Epithelial cell of prostate (primary cell): Measurements from ENCODE around the gene WDTC1.

Experiments used
- DNase-seq: peaks from one replicate; pipeline ENCODE4 v3.0.0-alpha.2; 2011; ENCODE audit warnings: low read depth, low spot score
- H3K27ac ChIP-seq: fragments of 450-650 bp; 2 replicates; pipeline ENCODE4 v1.5.1; 2017; ENCODE audit warnings: mild to moderate bottlenecking

WDTC1 gene

DNA sequence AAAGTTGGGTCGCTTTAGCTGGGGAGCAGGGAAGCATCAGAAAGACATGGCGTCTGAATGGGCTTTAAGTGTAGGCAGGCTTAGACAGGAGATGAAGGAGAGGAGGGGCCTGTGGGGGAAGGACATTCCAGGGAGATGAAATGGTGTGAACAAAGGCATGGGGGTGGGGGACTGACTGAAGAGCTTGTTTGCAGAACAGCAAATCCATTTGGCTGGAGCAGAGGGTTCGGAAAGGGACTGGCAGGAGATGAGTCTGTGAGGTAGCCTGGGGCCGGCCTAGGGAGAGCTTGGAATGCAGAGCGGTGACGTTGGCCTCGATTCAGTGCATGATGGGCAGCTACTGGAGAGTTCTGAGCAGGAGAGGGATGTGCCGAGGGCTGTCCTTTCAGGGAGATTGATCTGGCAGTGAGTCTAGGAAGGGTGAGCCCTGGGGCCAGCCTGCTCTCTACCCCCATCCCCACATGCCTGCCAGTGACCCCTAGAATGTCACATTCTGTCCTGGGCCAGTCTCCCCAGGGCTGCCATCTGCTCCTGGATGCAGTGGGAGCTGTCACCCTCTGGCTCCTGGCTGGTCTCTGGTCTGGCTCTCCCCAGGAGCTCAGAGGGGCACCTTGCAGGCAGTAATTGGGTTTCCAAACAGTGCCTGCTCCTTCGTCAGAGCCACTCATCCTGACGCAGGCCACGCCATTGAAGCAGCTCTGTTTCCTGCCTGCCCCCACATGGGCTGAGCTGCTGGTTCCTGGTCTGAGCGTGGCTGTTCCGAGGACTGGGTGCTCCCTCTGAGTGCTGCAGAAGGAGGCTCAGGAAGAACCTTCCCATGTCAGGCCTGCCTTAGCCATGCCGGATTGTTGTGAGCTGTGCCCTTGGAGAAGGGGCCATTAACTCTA is 65.2 kb downstream of the WDTC1 start:
- peak; percentile 98 for DNase-seq
- peak overlapping the region; percentile 98 for H3K27ac ChIP-seq

DNA sequence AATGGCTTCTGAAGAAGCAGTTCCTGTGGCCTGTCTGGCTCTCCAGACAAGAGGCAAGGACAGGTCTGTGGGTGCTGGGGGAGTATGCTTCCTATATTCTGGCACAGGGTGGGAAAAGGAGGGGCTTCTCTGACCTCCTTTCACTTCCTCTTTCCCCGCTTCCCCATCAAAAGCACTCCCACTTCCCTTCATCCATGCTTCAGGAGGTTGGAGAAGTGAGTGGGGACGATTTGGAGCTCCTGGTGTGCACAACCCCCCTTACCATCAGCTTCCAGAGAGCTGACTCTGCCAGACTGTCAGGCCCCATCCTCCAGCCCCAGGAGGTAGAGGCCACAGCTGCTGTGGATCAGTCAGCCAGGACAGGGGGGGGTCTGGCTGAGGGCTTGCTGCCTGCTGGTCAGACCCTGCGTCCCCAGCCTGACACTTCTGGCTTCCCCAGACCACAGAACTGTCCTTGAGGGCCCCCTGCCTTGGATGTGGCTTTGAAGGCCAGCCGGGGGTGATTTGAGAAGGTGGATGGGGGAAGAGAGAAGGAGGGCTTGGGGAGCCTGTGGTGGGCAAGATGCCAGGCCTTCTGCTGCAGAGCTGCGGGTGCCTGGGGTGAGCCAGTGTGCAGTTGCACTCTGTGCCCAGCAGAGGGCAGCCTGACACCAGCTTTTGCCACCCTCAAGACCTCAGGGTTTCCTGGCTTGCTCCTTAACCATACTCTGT is 66.1 kb downstream of the WDTC1 start:
- H3K27ac ChIP-seq, result peak overlapping the region; percentile 98
- no peak for DNase-seq

DNA sequence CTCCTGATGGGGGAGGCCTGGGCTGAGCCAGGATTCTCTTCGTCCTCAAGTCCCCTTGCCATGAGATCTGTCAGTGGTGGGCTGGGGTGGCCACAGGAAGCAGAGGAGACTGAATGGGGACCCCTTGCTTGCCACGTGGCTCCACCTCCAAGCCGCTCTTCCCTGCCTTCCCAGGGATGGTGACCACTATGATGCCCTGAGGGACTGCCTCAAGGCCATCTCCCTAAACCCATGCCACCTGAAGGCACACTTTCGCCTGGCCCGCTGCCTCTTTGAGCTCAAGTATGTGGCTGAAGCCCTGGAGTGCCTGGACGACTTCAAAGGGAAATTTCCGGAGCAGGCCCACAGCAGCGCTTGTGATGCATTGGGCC is 66.6 kb downstream of the WDTC1 start:
- no peak overlapping the region for H3K27ac ChIP-seq
- no peak for DNase-seq

- no peak overlapping the region for H3K27ac ChIP-seq
- DNase-seq, result no peak
Measured at GRCh38 chr1:27301582-27302199, 67.3 kb downstream of the WDTC1 start.

GRCh38 chr1:27302612-27303011 is 68.2 kb downstream of the WDTC1 start:
- H3K27ac ChIP-seq, result no peak overlapping the region
- DNase-seq, result no peak

- H3K27ac ChIP-seq, result no peak overlapping the region
- DNase-seq, result no peak
Measured at GRCh38 chr1:27303509-27303908, 69.1 kb downstream of the WDTC1 start.

- H3K27ac ChIP-seq, result no peak overlapping the region
- no peak for DNase-seq
Measured at GRCh38 chr1:27306071-27306470, 71.6 kb downstream of the WDTC1 start.

DNA sequence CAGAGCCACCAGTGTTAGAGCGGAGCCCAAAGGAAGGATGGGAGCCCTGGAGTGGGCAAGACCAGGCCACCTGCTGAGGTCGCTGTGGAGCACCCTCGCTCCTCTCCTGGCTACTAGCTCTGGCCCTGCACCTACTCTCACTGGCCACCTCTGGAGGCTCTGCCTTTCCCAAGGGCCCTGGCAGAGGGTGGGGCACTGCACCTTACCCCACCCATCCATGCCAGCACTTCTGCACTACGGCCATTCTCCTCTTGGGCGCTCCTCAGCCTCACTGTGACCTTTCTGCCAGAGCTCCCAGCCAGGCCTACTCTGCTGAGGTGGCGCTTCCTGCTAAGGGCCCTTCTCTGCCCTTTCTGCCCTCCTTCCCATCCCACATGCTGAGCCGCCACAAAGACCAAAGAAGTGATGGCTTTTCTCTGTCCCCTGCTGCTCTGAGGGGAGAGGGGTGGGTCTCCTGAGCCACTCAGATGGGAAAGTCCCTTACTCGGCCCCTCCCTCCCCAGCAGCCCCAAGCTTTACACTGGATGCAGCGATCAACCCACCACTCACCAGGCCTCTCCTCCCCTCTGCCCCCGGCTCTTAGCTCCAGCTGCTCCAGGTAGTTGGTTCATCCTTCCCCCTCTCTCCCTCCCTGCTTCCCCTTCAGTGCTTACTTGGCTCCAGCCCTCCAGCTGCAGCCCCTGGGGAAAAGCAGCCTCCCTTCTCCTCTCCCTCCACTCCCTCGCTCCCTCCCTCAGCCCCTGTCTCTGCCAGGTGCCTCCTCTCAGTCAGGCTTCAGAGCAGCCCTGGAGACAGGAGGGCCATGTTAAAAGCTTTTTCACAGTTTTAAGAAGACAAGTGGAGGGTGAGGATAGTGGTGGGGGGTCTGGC is 72.7 kb downstream of the WDTC1 start:
- H3K27ac ChIP-seq, result no peak overlapping the region
- DNase-seq, result no peak

GRCh38 chr1:27307874-27308598 is 73.6 kb downstream of the WDTC1 start:
- no peak overlapping the region for H3K27ac ChIP-seq
- DNase-seq, result no peak

DNA sequence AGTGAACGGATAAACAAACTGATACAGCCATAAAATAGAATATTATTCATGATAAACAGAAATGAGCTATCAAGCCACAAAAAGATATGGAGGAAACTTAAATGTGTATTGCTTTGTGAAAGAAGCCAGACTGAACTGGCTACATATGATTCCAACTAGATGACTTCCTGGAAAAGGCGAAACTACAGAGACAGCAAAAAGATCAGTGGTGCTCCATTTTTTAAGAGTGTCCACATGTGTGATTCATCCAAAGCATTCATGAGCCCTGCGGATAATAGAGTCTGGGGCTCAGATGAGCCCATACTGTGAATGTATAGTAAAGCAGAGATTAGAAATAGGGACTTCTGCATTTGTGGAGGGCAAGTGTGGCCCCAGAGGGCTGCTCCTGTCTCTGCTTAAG is 79.7 kb downstream of the WDTC1 start:
- no peak for DNase-seq

GRCh38 chr1:27314737-27315136 is 80.3 kb downstream of the WDTC1 start:
- no peak overlapping the region for H3K27ac ChIP-seq

More for the DNA sequence above, 79.7 kb downstream of the WDTC1 start:
- H3K27ac ChIP-seq, result no peak overlapping the region

DNA sequence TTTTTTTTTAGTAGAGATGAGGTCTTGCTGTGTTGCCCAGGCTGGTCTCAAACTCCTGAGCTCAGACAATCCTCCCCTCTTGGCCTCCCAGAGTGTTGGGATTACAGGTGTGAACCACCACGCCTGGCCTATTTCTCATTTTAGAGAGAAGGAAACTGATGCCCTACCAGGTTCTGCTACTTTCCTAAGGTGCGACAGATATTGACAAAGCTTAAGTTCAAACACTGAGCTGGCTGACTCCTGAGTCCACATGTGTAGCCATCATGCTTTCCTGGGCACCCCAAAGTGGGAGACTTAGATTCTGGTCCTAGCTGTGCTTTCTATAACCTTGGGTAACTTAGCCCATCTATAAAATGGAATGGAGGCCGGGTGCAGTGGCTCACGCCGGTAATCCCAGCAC is 82.4 kb downstream of the WDTC1 start:
- no peak overlapping the region for H3K27ac ChIP-seq
- DNase-seq, result no peak

More at GRCh38 chr1:27314737-27315136, 80.3 kb downstream of the WDTC1 start:
- no peak for DNase-seq

DNA sequence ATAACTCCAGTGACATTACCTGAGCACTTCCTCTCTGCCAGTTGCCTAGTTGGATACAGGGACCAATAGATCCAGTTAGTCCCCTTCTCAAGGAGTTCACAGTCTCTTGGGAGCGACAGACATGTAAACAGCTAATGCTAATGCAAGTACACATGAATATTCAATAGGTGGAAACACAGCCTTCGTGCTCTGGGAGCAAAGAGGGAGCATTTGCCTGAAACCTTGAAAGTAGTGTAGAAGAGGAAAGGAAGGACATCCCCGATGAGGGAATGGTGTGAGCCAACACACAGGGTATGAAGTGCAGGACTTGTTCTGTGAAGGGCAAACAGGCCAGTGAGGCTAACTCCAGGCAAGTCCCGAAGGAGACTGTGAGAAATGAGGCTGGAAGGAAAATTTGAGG is 83.7 kb downstream of the WDTC1 start:
- DNase-seq, result no peak
- no peak overlapping the region for H3K27ac ChIP-seq

DNA sequence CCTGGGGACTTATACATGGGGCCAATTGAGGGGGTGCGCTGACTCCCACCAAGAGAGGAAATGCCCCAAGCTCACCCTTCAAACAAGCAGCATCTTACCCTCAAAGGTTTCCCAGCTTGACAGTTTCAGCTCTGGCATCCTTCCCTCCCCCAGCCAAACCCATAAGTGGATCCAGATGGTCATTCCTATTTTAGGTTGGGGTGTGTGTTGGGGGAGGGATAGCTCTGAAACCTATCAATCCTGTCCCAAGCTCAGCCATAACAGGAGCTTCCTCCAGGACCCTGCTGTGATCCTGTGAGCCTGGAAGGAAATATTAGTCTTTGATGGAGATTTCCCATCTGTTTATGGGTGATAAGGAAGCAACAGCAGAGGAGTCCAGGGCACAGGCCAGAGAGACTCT is 84.2 kb downstream of the WDTC1 start:
- no peak overlapping the region for H3K27ac ChIP-seq
- DNase-seq, result no peak

DNA sequence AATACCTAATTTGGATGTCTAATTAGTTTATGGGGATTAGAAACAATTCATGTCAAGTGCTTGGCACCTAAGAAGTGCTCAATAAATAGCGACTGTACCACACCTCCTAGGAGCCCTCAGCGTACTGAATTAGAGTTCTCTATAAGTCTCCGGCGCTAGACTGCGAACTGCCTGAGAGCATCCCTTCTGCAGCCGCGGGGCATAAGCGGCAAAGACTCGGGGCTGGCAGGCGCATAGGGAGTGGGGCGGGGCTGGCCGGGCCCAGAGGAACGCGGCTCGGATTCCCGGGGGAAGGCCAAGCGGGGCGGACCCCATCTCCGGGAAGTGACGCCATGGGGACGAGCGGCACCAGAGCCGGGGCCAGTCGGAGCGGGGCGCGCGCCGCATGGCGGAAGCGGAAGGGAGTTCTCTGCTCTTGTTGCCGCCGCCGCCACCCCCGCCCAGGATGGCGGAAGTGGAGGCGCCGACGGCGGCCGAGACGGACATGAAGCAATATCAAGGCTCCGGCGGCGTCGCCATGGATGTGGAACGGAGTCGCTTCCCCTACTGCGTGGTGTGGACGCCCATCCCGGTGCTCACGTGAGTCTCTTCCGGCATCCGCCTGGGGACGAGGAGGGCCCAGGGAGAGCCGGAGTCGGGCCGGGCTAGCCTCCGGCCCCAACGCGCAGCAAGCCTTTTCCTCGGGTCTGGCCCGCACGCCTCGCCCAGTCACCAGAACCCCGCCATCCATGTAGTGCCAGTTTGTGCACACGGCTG is 87.6 kb downstream of the WDTC1 start, which contains the start of gene TMEM222:
TSS of gene TMEM222 (plus strand) at position 351 of the 756 bp plus-strand sequence. CDS start at position 386, 35 bp downstream.
- peak; percentile 84 for DNase-seq
- peak within 1 kb of the TSS; percentile 84 for H3K27ac ChIP-seq

DNA sequence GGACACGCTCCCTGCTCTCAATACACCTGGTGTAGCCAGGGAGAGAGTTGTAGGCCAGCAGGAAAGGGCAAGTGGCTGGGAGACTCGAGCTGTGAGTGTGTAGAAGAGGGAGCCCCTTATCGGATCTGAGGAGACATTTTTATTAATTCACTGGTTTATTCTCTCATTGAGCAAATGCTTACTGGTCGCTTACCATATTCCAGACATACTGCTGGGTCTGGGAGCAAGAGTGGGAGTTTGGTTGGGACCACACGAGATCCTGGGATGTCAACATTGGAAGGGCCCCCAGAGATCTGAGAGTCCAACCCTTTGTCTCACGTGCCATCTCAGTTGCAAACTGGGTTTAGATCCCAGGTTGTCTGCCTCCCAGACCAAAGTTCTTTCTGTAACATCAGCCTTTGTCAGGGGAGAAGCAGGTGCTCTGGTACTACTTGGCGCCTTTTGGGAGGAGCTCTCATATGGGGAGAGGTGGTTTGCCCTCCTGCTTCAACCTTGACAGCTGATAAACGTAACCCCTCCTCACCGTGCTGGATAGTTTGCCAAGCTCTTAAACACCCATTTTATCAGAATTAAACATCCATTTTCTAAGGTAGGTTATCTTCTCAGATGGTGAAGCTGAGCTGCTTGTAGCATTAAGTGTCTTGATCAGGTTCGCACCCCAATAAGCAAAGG is 88.3 kb downstream of the WDTC1 start:
- H3K27ac ChIP-seq, result peak overlapping the region; percentile 84
- DNase-seq, result no peak

- H3K27ac ChIP-seq, result no peak overlapping the region
Measured at GRCh38 chr1:27325286-27325685, 90.9 kb downstream of the WDTC1 start.

DNA sequence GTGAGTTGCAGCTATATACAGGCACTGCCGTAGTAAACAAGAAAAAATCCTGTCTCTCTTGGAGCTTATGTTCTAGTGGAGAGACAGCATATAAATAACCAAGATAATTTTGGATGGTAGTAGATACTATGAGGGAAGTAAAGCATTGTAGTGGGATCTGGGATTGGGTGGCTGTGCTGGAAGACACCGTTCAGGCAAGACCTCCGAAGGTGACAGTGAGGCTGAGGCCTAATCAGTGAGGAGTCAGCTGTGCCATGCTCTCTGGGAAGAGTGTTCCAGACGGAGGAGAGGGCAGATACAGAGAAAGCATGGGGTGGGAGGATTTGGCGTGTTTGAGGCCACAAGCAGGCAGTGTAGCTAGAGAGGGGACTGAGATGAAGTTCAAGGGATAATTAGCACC is 93.5 kb downstream of the WDTC1 start:
- H3K27ac ChIP-seq, result peak overlapping the region; percentile 3

More at GRCh38 chr1:27325286-27325685, 90.9 kb downstream of the WDTC1 start:
- no peak for DNase-seq

More for the DNA sequence above, 93.5 kb downstream of the WDTC1 start:
- no peak for DNase-seq
